NT2/D1 (cell line): ENCODE results near the gene MYOCOS.
A peak's percentile ranks its signal among the peaks of the same experiment; 100 is the strongest.

ENCODE experiments used
- DNase-seq: peaks from one replicate; pipeline ENCODE4 v3.0.0-alpha.2; 2011; ENCODE audit warnings: low read depth, low spot score
- H3K27me3 ChIP-seq: 2 replicates; pipeline ENCODE4 v1.6.0; 2011; ENCODE audit warnings: mild to moderate bottlenecking; ENCODE audit not compliant: insufficient read length, insufficient read depth
- H3K36me3 ChIP-seq: 2 replicates; pipeline ENCODE4 v1.6.1; 2011; ENCODE audit warnings: mild to moderate bottlenecking, low read length, mixed read lengths; ENCODE audit not compliant: insufficient read depth, insufficient read length
- H3K4me1 ChIP-seq: 2 replicates; pipeline ENCODE4 v1.5.1; 2011; ENCODE audit not compliant: insufficient read depth, insufficient read length
- H3K4me3 ChIP-seq: 2 replicates; pipeline ENCODE4 v1.5.1; 2011; ENCODE audit warnings: low read depth; ENCODE audit not compliant: insufficient read length
- H3K9ac ChIP-seq: 2 replicates; pipeline ENCODE4 v1.6.0; 2011; ENCODE audit warnings: low read depth; ENCODE audit not compliant: insufficient read length
- H3K9me3 ChIP-seq: 2 replicates; pipeline ENCODE4 v1.5.1; 2011; ENCODE audit warnings: mild to moderate bottlenecking, low read length; ENCODE audit not compliant: insufficient read depth
- SUZ12 ChIP-seq: IDR thresholded peaks from 2 replicates; pipeline ENCODE4 v1.6.1; 2011; ENCODE audit not compliant: insufficient read length, insufficient read depth; ENCODE audit errors: extremely low read depth
- YY1 ChIP-seq: IDR thresholded peaks from 2 replicates; pipeline ENCODE4 v1.6.1; 2011; ENCODE audit not compliant: insufficient read length, insufficient read depth
- ZNF274 ChIP-seq: IDR thresholded peaks from 2 replicates; pipeline ENCODE4 v1.6.1; 2011; ENCODE audit warnings: mild to moderate bottlenecking, low read depth, low read length

Gene MYOCOS

GRCh38 chr1:171641076-171641864, 19.2 kb downstream of the MYOCOS start:
- no peak for TF ChIP-seq ZNF274
- no peak for TF ChIP-seq SUZ12
- TF ChIP-seq YY1: no peak
- Histone ChIP-seq H3K4me3 (no peak overlapping the region), H3K27me3 (no peaks in the 10 kb centered on the region), H3K36me3 (no peaks in the 10 kb centered on the region), H3K9me3 (no peaks in the 10 kb centered on the region), H3K9ac (no peak overlapping the region), H3K4me1 (peaks cover 15% of the 10 kb centered on the region)
- no peak for DNase-seq

- Histone ChIP-seq H3K4me1 (peaks cover 15% of the 10 kb centered on the region), H3K9ac (peak overlapping the region; percentile 34), H3K9me3 (no peaks in the 10 kb centered on the region), H3K36me3 (no peaks in the 10 kb centered on the region), H3K4me3 (no peak overlapping the region), H3K27me3 (no peaks in the 10 kb centered on the region)
- no peak for TF ChIP-seq ZNF274
- no peak for TF ChIP-seq YY1
- TF ChIP-seq SUZ12: no peak
- DNase-seq: no peak
These were observed 20.2 kb downstream of the MYOCOS start for GRCh38 chr1:171642197-171642596.

- Histone ChIP-seq H3K36me3 (no peaks in the 10 kb centered on the region), H3K9ac (no peak overlapping the region), H3K4me1 (peaks cover 15% of the 10 kb centered on the region), H3K4me3 (no peak overlapping the region), H3K9me3 (no peaks in the 10 kb centered on the region), H3K27me3 (no peaks in the 10 kb centered on the region)
- DNase-seq: no peak
- TF ChIP-seq SUZ12: no peak
- no peak for TF ChIP-seq ZNF274
- TF ChIP-seq YY1: no peak
These were observed 21.1 kb downstream of the MYOCOS start for GRCh38 chr1:171643156-171643555.

GRCh38 chr1:171644805-171645483, 22.9 kb downstream of the MYOCOS start:
- no peak overlapping the region for H3K4me3 ChIP-seq
- DNase-seq: peak; percentile 94
- H3K36me3 ChIP-seq: no peaks in the 10 kb centered on the region
- TF ChIP-seq YY1 (no peak), SUZ12 (no peak), ZNF274 (no peak)
- no peaks in the 10 kb centered on the region for H3K27me3 ChIP-seq
- no peaks in the 10 kb centered on the region for H3K9me3 ChIP-seq
- peak overlapping the region; percentile 8 for H3K9ac ChIP-seq
- H3K4me1 ChIP-seq: peaks cover 15% of the 10 kb centered on the region

GRCh38 chr1:171645553-171646248, 23.7 kb downstream of the MYOCOS start:
- no peak overlapping the region for H3K9ac ChIP-seq

GRCh38 chr1:171646249-171646560, 24.2 kb downstream of the MYOCOS start:
- Histone ChIP-seq H3K4me3 (no peak overlapping the region), H3K9me3 (no peaks in the 10 kb centered on the region), H3K4me1 (peaks cover 8% of the 10 kb centered on the region), H3K27me3 (no peaks in the 10 kb centered on the region), H3K36me3 (no peaks in the 10 kb centered on the region), H3K9ac (no peak overlapping the region)
- no peak for DNase-seq
- no peak for TF ChIP-seq YY1
- TF ChIP-seq ZNF274: no peak
- no peak for TF ChIP-seq SUZ12

More at GRCh38 chr1:171645553-171646248, 23.7 kb downstream of the MYOCOS start:
- no peaks in the 10 kb centered on the region for H3K9me3 ChIP-seq
- peaks cover 11% of the 10 kb centered on the region for H3K4me1 ChIP-seq
- DNase-seq: no peak
- no peaks in the 10 kb centered on the region for H3K27me3 ChIP-seq
- no peaks in the 10 kb centered on the region for H3K36me3 ChIP-seq
- H3K4me3 ChIP-seq: no peak overlapping the region
- TF ChIP-seq SUZ12 (no peak), ZNF274 (no peak), YY1 (no peak)

- no peaks in the 10 kb centered on the region for H3K27me3 ChIP-seq
- no peaks in the 10 kb centered on the region for H3K36me3 ChIP-seq
- H3K9me3 ChIP-seq: no peaks in the 10 kb centered on the region
- DNase-seq: no peak
- H3K4me1 ChIP-seq: peaks cover 8% of the 10 kb centered on the region
- H3K9ac ChIP-seq: no peak within 1 kb of the TSS
- TF ChIP-seq SUZ12: no peak
- no peak within 1 kb of the TSS for H3K4me3 ChIP-seq
These were observed 30.3 kb downstream of the MYOCOS start, which contains the start of gene MYOC for GRCh38 chr1:171652234-171652822. Gene MYOC (minus strand): TSS chr1:171652688. CDS start chr1:171652611, 77 bp downstream.
